Glutamatergic neuron (in vitro differentiated cells): ENCODE results near the gene LCE3D. TPM values are rescaled to one million over a fixed set of nuclear protein-coding genes. Genes with fewer than 3 reads are reported as not detected.
"Not testable (repeated sequence)": the region's sequence is repeated elsewhere in the genome, so short reads cannot be mapped to it uniquely, and the experiment has no call there.

Experiments used
- DNase-seq: peaks from one replicate; pipeline ENCODE4 v3.0.0; 2022
- H3K27ac Mint-ChIP-seq: one replicate; pipeline ENCODE4 v1.8.0; 2020; ENCODE audit warnings: mild to moderate bottlenecking, mixed read lengths, inconsistent platforms; ENCODE audit not compliant: unreplicated experiment
- H3K27me3 Mint-ChIP-seq: one replicate; pipeline ENCODE4 v1.8.0; 2020; ENCODE audit warnings: mild to moderate bottlenecking, moderate library complexity, mixed read lengths, inconsistent platforms; ENCODE audit not compliant: unreplicated experiment
- H3K36me3 Mint-ChIP-seq: one replicate; pipeline ENCODE4 v1.8.0; 2020; ENCODE audit warnings: mild to moderate bottlenecking, mixed read lengths, inconsistent platforms; ENCODE audit not compliant: unreplicated experiment
- H3K4me1 Mint-ChIP-seq: one replicate; pipeline ENCODE4 v1.8.0; 2020; ENCODE audit warnings: mild to moderate bottlenecking, low read depth, mixed read lengths, inconsistent platforms; ENCODE audit not compliant: unreplicated experiment
- H3K4me3 Mint-ChIP-seq: one replicate; pipeline ENCODE4 v1.8.0; 2020; ENCODE audit warnings: mild to moderate bottlenecking, mixed read lengths, inconsistent platforms; ENCODE audit not compliant: unreplicated experiment
- H3K9me3 Mint-ChIP-seq: one replicate; pipeline ENCODE4 v1.8.0; 2020; ENCODE audit warnings: mild to moderate bottlenecking, moderate library complexity, mixed read lengths, inconsistent platforms; ENCODE audit not compliant: unreplicated experiment
- CTCF ChIP-seq: fragments of 200-600 bp; sonication (generic); IDR thresholded peaks from one replicate; pipeline ENCODE4 v1.5.0; 2021; ENCODE audit not compliant: partially characterized antibody, unreplicated experiment
- total RNA-seq: library from RNA; stranded (reverse); fragmentation: NEBNext Ultra II Directional; extraction: Animal tissue kit (Norgen Biotek cat#: 25700); gene quantifications from one replicate; pipeline ENCODE4 v1.2.1, GENCODE V29; 2021; ENCODE audit not compliant: unreplicated experiment

LCE3D gene
- total RNA-seq, 1 donor from 2014 or later: not detected

DNA sequence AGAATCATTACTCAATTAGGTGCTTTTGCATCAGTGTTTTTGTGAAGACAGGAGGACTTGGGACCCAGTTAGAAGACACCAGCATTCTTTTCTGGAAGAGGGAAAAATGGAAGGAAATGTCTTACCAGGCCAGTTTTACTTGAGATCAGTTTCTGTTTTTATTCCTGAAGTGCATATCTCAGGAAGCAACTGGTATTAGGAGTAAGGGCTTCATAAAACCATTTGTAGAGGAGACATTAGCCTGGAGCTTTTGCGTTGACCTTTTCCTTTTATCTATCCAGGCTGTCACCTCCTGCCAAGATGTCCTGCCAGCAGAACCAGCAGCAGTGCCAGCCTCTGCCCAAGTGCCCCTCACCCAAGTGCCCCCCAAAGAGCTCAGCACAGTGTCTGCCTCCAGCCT, 33.2 kb upstream of the LCE3D start, which contains the start of gene LCE3B:
Gene LCE3B (plus strand): TSS at position 301 of the 400 bp plus-strand sequence. CDS start 0 bp downstream, at position 301.
- H3K4me1 Mint-ChIP-seq: no peaks in the 10 kb centered on the region
- no peak within 1 kb of the TSS for H3K4me3 Mint-ChIP-seq
- H3K27ac Mint-ChIP-seq: no peak within 1 kb of the TSS
- H3K9me3 Mint-ChIP-seq: peaks cover 2% of the 10 kb centered on the region
- H3K36me3 Mint-ChIP-seq: peaks cover 3% of the 10 kb centered on the region
- H3K27me3 Mint-ChIP-seq: no peaks in the 10 kb centered on the region
- no peak for TF ChIP-seq CTCF
- DNase-seq: no peak

DNA sequence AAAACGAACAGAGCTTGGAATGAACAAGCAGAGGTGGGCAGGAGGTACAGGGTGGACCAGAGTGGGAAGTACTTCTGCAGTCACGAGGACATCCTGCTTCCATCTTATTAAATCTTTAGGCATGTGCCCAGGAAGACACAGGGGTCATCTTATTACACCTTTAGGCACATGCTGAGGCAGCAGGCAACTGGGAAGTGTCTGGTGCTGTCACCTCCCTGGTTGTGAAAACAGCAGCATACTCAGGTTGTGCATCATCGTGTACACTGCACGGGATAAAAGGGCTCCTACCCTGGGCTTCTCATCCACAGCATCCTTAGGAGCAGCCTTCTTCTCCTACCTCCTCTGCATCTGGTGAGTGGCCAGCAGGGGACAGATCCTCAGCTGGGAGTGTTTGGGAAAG, 19.6 kb upstream of the LCE3D start, which contains the start of gene LCE3C:
Gene LCE3C (plus strand): TSS at position 301 of the 400 bp plus-strand sequence. CDS start 498 bp downstream, outside the sequence.
- H3K36me3 Mint-ChIP-seq: no peaks in the 10 kb centered on the region
- no peaks in the 10 kb centered on the region for H3K27me3 Mint-ChIP-seq
- H3K9me3 Mint-ChIP-seq: no peaks in the 10 kb centered on the region
- no peaks in the 10 kb centered on the region for H3K4me1 Mint-ChIP-seq
- H3K4me3 Mint-ChIP-seq: no peak within 1 kb of the TSS
- H3K27ac Mint-ChIP-seq: no peak within 1 kb of the TSS
- no peak for TF ChIP-seq CTCF
- DNase-seq: no peak

GRCh38 chr1:152596986-152597385, 16.7 kb upstream of the LCE3D start:
- DNase-seq: no peak
- Mint-ChIP-seq H3K9me3 (no peaks in the 10 kb centered on the region), H3K36me3 (no peaks in the 10 kb centered on the region), H3K27ac (no peak overlapping the region), H3K4me1 (no peaks in the 10 kb centered on the region), H3K4me3 (no peak overlapping the region), H3K27me3 (no peaks in the 10 kb centered on the region)
- TF ChIP-seq CTCF: no peak

DNA sequence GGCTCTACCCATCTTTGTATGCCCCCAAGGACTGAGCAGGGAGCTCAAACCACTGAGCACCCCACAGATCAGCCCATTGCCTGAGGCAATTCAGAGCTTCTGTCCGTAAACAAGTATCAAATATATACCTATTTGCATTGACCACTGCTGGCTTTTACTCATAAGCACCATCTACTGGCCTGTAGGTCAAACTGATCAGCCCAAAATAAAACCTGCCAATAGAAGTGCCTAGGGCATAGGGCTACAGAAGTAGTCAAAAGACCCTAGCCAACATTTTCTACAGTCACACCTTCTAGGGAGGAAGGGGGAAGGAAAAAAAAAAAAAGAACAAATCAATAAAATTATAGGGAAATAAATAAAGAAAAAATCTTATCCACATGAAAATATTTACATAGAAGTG, 5.3 kb upstream of the LCE3D start:
- no peak for TF ChIP-seq CTCF
- H3K4me1 Mint-ChIP-seq: no peaks in the 10 kb centered on the region
- peaks cover 1% of the 10 kb centered on the region for H3K9me3 Mint-ChIP-seq
- H3K36me3 Mint-ChIP-seq: no peaks in the 10 kb centered on the region
- no peaks in the 10 kb centered on the region for H3K27me3 Mint-ChIP-seq
- no peak overlapping the region for H3K27ac Mint-ChIP-seq
- no peak for DNase-seq
- no peak overlapping the region for H3K4me3 Mint-ChIP-seq

- H3K4me3 Mint-ChIP-seq: no peak overlapping the region
- TF ChIP-seq CTCF: no peak
- no peaks in the 10 kb centered on the region for H3K27me3 Mint-ChIP-seq
- no peaks in the 10 kb centered on the region for H3K36me3 Mint-ChIP-seq
- DNase-seq: no peak
- no peak overlapping the region for H3K27ac Mint-ChIP-seq
- H3K4me1 Mint-ChIP-seq: no peaks in the 10 kb centered on the region
- H3K9me3 Mint-ChIP-seq: peaks cover 3% of the 10 kb centered on the region
Observed at GRCh38 chr1:152582647-152583046, 2.3 kb upstream of the LCE3D start.

DNA sequence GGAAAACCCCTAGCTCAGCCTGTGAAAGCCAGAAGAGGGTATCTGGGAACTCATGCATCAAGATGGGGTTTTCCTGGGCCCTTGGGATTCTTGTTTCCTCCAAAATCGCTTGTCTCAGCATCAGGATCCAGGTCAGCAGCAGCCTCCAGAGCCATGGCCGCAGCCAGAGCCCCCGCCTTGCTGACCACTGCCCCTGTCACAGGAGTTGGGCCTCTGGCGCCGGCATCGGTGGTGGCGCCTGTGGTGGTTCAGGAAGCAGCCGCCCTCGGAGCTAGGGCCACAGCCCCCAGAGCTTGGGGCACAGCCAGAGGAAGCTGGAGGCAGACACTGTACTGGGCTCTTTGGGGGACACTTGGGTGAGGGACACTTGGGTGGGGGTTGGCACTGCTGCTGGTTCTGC, 790 bp downstream of the LCE3D start:
- not testable (repeated sequence) for H3K27me3 Mint-ChIP-seq, H3K4me3 Mint-ChIP-seq, H3K27ac Mint-ChIP-seq, H3K9me3 Mint-ChIP-seq, H3K36me3 Mint-ChIP-seq, H3K4me1 Mint-ChIP-seq, DNase-seq
